Measurements from ENCODE around the gene PACRG.

Gene PACRG

DNA sequence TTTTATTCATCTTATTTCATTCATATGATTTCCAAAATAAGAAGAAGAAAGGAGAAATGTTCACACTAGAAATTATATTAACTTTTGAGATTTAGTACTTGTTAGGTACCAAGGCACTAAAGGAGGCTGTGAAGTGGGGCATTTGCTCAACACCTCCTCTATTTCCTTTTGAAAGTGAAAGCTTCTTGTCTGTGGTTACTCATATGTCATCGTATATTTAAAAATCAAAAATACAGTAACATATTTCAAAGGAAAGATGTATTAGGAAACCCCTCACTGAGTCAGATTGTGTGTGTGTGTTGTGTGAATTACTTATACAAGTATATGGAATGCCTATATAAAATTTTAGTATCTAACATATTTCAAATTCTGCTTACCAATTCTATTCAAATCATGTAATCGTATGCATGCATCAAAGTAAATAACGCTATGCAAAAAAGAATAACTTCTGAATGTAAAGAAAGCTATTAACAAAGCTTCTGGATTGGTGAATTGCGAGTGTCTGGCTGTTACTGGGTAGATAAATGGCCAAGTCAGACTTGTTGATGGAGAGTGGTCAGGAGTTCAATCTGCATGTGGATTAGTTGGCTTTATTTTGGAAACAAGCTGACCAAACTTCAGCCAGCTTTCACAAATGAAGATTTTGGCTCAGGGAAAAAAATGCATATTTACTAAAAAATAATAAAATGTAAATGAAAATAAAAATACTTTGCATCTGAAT, 70.9 kb downstream of the PACRG start:
- DNase-seq = no peak

DNA sequence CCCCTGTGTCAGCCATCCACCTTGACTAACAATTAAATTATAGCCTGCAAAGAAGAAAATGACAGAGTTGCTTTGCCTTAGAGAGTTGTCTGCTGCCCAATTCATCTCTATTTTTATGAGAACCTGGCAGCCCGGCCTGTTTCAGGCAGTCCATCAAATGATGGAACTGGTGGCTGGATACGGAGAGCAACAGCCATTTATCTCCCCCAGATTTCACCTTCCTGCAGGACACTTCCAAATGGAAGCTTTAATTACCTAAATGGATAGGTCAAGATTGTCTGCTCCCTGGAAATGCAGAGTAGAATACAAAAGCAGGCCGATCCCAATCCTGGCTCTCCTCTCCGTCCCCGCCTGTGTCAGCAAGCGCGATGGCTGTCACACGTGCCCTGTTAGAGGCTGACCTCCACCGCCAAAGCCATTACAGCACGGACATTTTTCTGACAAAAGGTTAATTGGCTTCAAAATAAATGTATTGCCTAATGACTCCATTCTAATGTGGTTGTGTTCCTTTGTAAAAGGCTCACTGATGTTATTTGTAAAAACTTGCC, 86.7 kb downstream of the PACRG start:
- no peak for DNase-seq

DNA sequence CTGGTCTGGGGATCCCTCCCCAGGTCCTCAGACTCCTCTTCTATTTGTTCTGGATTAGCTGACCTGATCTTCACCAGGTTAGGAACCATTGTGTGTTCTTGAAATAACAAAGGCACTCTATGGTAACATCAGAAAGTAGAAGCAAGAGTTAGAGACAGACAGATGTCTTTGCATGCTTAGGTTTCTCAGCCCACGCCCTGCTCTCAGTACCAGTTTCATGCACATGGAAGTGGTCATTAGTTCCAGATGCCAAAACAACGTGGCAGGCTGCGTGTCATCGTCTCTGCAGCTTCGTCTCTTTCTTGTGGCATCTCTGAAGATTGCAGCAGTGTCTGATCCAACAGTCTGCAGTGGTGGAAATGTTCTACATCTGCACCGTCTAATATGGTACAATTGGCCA, 89.4 kb downstream of the PACRG start:
- DNase-seq = no peak

DNA sequence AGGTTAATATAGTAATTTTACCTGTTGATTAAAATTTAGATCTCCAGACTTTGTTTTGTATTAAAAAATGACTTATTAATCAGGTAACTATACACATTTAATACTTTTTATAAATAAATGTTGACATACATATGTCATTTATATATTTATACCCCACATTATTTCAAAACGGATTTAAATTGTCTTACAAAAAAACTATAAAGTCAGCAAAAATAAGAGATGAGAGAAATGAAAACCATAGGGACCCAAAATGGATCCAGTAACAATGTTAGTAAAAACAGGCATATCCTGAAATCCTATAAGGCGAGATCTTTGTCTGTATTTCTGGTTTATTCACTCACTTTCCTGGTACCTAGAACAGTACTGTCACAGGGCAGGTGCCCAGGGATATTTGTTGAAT, 91.5 kb downstream of the PACRG start:
- DNase-seq = no peak

DNA sequence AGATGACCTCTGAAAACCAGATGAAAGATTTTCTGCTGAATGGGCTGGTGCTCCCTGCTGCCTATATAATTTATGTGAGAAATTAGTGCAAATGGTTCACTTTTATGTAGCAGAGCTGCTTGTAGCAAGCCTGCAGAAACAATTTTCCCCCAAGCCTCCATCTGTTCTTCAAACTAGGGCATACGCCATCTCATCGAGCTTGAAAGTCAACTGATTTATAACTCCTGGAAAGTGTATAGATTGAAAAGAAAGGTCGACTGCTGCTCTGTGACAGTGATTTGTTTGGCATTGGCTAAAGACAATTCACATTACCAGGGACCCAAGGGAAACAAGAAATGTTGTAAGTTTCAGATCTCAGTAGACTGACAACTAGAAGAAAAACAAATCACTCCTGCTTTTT, 93.3 kb downstream of the PACRG start:
- DNase-seq = no peak

DNA sequence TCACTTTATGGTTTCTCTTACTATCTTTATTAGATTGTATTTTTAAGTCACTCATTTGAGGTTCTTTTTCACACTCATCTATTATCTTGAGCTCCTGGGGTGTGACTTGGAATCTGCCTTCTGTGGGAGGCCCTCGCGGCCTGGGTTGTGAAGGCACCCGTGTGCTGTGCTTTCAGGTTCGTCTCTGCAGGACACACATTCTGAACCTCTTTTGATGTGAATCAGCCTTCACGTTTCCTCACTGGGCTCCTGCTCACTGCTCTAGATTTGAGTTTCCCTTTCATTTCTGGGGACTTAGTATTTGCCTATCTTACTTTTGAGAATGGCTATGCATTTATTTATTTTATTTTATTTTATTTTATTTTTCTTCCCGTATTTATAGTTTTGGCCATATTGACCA, 97.8 kb downstream of the PACRG start:
- no peak for DNase-seq

DNA sequence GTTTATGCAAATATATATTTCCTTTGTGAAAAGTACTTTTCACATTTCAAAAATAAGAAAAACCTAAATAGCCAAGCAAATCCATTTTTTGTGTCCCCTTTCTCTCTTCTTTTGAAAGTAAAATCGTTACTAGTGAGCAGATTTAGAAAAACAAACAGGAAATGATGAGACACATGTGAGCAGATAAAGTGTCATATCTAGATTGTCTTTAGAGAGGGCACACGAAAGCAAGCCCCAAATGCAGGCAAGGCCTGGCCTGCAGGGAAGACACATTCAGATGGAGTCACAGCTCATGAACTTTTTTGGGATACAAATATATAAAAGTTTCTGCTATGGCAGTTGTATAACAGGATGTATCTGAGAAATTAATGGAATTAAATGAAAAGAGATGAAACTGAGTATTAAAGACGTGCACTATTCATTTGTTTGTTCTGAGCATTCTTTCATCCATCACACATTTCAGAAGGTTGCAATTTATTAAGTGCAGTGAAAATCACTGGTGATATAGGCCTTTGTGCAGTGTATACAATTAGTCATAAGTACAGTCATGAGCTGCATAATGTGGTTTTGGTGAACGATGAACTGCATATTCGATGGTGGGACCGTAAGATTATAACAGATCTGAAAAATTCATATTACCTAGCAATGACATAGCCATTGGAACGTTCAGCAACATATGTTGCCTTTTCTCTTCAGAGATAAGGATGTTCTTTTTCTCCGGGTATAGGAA, 101.4 kb downstream of the PACRG start:
- no peak for DNase-seq

DNA sequence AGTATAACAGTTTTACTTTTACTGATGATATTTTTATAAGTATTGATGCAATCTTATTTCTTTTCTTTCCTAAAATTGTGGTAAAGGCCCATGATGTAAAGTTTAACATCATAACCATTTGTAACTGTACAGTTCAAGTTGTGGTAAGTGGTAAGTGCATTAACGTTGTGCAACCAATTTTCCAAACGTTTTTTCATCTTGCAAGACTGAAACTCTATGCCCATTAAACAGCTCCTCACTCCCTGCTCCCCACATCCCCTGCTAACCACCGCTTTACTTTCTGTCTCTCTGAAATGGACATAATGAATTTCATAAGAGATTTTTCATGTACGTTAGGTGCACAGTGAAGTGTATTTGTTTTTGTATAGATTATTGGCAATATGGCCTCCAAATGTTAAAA, 106.0 kb downstream of the PACRG start:
- DNase-seq = no peak

DNA sequence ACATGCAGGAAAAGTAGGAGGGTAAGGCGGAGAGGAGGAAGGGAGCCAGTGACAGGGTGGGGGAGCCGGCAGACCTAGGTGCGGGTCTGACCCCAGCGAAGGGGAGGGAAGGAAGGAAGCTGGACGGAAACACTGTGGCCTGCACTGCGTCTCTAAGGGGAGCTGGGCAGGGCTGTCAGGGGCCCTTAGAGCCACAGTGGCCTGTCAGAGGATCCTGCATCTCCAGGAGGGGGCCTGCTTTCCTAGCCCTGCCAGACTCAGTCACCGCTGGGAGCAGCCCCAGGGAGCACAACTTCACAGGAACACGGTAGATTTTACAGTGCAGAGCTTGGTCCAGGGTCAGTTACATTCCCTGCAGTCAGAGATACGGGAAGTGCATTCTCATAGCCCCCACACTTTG, 118.2 kb downstream of the PACRG start:
- no peak for DNase-seq

DNA sequence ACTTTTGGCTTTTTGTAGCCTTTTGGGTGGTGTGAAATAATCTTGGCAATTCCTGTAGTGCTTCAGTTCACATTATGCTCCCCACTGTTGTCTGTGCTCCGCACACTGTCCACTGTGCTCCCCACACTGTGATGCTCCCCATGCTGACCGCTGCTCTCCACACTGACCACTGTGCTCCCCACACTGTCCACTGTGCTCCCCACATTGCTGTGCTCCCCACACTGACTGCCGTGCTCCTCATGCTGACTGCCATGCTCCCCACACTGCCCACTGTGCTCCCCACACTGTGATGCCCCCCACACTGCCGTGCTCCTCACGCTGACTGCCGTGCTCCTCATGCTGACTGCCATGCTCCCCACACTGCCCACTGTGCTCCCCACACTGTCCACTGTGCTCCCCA, 118.9 kb downstream of the PACRG start:
- DNase-seq = no peak

DNA sequence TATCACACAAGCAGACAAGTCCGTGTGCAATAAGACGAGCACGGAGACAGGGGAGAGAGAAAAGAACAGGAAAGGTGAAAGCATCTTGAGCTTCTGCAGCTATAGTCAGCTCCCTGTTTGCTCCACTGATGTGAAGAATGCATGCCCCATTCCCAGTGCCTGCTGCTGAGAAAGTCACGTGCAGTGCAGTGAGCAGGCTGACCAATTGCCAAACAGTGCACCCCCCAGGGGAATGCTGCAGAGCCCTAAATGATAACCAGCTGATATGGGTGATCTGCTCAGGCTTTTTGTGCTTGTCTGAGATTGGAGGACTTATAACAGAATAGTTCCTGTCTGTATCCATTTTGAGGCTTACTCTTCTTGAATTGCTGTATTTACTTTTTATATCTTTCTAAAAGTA, 121.5 kb downstream of the PACRG start:
- DNase-seq = no peak

DNA sequence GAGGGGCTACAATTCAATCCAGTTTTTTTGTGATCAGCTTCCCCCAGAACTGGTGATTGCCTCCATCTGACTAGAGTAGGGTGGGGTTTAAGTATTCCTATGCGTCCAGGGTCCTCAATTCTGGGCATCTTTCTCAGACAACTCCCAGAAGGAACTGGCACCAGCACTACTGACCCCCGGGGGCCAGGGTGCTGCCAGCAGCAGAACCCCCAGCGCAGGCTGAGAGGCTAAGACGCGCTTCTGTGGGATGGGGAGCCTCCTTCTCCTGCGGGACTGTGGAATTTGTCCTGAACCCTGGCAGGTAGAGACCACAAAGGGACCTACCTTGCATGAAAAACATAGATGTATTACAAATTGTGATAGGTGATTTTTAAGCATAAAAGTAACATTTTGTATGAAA, 124.4 kb downstream of the PACRG start:
- DNase-seq = no peak

DNA sequence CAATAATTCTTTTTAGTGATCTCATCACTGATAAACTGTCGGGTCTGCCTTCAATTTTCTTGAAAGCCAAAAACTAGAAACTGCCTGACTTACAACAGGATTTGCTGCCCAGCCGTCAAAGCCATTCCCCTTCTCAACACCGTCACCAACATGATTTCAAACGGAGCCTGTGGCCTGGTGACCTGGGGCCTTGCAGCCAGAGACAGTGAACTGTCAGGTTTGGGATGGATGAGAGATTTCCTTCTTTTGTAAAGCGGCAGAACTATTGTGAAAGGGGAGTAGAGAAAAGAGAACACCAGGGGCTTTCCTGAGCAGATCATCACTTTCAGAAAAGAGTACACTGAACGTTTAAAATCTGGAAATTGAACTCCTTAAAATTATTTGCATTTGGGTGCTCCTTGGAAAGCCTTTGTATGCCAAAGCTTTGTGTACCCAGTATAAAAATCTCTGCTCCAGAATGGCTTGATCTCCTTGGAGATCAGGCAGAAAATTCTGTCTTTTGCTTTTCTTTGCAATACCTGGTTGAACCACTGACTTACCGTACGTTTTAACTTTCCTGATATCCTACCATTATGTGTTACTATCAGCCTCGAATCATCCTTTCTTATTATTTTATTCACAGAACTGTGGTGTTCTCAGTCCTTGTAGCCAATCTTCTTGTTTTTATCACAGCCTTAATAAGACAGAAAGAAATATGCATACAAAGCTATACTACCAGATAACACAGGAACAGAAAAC, 125.2 kb downstream of the PACRG start:
- DNase-seq = no peak

DNA sequence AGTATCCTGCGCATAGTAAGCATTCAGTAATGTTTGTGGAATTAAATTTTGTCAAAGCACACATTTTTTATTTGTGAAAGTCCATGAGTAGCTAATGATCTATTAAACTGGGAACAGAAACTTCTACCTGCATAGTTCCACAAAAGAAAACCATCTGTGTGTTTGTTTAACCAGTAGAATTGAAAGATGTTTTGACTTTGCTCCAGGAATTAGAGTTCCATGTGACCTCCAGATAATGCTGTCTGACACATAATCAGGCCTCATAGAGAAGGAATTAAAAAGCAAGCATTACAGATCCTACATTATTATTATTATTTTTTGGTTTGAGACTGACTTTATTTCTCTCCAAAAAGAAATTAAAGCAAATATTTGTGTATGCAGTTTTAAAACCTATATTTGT, 126.5 kb downstream of the PACRG start:
- peak in 1 of 2 experiments; percentile 47 for DNase-seq

DNA sequence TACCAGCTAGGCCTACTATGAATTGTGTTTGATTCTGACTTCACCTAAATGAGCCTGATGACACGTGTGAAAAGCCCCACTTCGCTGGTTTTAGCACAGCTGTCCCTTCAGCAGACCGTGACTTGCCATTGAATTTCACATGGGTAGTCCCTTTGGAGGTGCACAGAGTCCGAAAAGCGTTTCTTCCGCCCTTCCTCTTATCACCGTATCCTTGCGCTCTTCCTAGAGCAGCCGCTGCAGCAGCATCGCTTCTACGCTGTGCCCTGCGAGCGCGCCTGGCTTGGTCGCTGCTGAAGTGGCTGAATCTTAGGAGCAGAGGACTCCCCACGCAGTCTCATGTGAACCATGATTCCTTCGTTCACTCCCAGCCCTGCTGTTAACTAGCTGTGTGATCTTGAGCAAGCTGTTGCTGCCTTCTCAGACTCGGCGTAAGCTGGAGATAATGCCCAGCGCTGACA, 127.0 kb downstream of the PACRG start:
- DNase-seq = peak; percentile 100

DNA sequence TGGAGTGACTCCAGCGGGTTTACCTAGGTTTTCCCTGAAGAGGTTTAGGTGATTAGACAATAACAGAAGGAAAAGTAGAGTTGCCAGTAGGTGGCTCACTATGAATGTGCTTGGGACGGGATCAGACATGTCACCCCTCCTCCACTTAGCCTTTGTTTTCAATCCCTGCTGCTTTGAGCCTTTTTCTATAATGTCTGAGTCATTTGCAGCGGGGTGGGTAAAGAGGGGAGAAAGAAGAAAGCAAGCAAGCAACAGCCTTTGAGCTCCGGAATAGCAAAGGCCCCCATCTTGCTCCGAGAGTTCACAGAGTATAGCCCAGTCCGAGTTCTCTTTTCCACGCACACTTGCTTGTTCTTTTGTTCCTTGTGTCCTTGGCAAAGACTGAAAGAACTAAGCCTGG, 129.1 kb downstream of the PACRG start:
- peak; percentile 94 to 95 for DNase-seq

DNA sequence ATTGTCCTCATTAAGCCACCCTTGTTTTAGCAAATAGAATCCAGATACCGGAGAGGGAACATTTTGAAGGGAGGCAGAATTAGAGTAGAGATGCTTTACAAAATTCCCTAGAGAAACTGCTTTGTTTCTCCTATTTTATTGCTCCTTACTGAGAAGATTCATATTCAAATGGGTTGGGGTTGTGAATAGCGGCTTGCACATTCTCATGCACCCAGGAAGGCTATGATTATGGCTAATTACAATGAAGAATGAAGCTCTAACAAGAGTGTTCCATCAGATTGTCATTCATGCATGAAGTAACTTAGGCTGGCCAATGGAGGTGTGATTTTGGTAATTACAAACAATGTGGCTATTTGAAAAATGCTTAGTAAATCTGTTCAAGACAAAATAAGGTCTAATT, 129.6 kb downstream of the PACRG start:
- peak in 1 of 2 experiments; percentile 24 for DNase-seq

DNA sequence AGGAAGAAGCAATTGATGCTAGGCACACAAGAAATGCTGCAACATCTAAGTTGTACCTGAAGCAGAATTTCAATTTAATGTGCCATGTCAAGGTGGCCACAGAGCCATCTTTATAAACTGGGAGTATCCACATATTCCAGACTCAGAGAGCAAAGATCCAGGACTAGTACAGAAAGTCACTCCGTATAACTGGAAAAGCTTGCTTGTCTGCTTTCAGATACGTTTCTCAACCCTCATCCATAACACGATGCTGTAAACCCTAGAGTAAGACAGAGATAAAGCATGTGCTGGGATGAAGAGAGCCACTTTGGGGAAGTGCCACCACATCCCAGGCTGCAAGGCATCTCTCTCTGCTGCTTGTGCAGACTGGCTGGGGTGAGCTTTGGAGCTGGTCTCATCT, 134.7 kb downstream of the PACRG start:
- DNase-seq = no peak

DNA sequence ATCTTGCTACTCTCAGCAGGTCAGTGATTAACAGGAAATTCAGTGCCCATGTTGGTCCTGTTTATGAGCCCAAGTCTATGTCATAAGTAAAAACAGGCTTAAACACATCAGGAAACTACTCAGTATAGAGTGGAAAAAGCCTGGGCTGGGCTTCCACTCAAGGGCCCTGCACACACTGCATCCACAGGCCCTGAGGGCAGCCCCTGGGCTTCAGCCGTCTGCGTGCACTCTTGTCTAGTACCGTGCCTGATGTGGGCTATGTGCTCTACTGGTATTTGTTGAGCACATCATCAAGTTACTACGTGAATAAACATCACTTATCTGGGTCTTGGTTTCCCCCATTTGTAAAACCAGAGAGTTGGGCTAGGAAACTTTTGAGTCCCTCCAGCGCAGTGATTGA, 135.2 kb downstream of the PACRG start:
- no peak for DNase-seq

DNA sequence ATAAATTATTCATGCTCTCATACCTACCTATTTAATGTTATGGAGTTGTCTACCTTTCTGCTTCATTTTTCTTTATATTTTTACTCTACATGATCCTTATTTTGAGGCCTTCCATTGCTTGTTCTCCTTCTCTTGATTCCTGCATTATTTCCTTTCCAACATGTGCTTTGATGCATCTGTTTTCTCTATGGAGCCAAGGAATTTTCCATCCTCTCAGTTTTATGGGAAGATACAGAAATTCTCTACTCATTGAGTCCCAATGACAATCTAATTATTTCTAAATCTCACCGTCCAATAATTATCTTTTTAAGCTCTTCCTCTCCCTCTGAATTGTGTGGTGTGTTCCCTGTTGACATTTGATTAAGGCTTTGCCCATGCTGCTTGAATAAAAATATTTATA, 136.0 kb downstream of the PACRG start:
- DNase-seq = no peak

DNA sequence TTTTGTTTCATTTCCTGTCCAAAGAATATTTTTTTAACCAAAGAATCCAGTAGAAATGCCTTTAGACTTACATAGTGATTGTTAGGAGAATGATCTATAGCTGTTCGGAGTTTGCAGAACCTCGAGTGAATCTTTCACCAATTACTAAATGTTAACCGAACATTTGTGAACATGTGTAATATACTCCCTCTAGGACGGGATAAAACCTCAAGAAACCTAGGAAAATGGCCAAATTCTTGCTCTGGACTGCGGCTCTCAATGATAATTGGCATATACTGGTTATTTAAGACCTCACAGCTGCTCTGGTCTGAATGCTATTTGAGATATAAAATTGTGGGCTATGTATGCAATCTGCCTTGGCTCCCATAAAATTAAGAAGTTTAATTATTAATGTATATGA, 137.1 kb downstream of the PACRG start:
- no peak for DNase-seq

DNA sequence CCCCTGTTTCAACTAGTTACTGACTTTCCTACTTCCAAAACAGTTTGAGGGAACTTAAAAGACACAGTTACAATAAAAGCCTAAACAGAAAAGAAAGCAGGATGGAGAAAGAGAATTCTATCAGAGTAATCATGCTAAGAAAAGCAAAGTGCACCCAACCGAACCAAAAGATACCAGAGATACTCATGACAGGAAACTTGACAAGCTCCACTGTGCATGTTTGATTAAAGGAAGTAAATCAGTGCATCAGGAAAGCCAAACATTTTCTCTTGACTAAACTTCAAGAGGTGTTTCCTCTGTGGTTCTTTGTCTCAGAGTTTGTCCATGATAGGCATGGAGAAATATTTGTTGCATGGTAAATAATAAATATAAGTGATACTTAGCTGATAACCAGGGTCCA, 138.9 kb downstream of the PACRG start:
- DNase-seq = no peak

DNA sequence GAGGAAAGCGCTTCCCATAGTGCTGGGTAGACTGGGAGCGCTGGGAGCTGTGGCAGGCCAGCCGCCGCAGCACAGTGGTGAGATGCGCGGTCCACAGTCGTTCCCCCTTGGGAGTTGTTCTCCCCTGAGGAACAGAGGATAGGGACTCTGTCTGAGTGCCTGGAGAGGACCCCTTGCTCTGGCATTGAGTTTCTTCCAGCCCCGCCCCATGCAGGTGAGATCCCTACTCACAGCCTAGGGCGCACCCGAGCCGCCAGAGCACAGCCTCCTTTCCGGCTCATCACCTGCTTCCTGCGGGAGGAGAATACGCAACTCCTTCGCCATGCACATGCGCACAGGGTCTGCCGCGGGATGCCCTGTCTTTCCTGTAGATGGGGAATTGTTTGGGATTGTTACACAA, 140.6 kb downstream of the PACRG start:
- DNase-seq = no peak

DNA sequence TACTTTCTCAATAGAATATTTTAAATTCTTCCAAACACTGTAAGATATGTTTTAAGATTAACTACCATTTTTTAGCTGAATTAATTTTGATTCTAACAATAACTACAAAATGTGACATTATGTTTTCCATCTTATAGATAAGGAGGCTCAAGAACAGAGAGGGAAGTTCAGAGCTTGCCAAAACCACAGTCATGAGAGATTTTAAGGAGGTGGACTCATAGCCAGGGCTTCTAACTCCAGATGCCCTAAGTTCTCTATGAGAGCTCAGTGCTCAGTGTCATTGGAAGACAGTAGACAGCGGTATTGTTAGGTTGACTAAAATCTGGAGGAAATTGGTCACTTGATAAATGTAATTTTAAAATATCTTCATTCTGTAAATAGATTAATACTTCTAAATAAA, 144.2 kb downstream of the PACRG start:
- no peak for DNase-seq
